Liver (tissue), 3 donors: ENCODE results near the gene IL12RB1.

Experiments
- RXRA ChIP-seq, 2 donors: IDR thresholded peaks; 2 replicates each; pipeline ENCODE4 v1.6.1; 2017 to 2018; ENCODE audit warnings: antibody characterized with exemption in 2 of 2, mild to moderate bottlenecking in 1 of 2
- TF ChIP-seq, protein P1 (sequence below): fragments of 150-350 bp; IDR thresholded peaks from 2 replicates; pipeline ENCODE4 v1.5.1; 2017; ENCODE audit warnings: improper control_type of control experiment, low read depth, low read length; ENCODE audit not compliant: missing input control
- donor health status: healthy.
- donor health status: healthy.

DNA sequence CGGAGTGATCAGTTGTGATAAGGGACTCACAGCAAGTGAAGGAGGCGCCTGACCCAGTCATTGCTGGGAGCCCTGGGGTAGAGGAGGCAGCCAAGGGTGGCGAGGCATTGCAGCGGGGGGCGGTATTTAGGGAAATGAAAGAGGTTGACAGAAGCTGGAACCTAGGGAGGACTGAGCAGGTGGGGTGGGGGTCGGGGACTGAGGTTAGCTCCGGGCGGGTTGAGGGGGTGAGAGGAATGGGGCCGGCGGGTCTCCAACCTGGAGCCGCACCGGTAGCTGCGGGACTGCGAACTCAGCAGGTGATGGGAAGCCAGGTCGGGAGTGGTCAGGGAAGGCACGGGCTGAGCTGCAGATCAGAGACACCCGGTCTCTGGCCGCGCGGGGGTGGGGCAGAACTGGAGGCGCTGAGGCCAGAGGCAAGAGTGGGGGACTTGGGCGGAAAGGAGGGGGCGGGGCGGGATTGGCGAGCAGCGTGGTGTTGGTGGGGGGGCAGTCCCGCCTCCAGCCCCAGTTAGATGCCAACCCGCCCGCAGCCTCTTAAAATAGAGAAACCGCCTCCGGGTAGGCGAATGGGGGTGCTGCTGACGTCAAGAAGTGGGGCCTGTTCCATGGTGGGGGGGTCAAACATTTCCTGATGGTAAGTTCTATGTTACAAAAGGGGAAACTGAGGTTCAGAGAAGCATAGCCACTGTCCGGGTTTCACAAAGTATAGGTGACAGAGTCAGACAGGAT lies 12.3 kb upstream of the IL12RB1 start:
- TF ChIP-seq, protein P1, sequence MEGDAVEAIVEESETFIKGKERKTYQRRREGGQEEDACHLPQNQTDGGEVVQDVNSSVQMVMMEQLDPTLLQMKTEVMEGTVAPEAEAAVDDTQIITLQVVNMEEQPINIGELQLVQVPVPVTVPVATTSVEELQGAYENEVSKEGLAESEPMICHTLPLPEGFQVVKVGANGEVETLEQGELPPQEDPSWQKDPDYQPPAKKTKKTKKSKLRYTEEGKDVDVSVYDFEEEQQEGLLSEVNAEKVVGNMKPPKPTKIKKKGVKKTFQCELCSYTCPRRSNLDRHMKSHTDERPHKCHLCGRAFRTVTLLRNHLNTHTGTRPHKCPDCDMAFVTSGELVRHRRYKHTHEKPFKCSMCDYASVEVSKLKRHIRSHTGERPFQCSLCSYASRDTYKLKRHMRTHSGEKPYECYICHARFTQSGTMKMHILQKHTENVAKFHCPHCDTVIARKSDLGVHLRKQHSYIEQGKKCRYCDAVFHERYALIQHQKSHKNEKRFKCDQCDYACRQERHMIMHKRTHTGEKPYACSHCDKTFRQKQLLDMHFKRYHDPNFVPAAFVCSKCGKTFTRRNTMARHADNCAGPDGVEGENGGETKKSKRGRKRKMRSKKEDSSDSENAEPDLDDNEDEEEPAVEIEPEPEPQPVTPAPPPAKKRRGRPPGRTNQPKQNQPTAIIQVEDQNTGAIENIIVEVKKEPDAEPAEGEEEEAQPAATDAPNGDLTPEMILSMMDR, result no peak
- TF ChIP-seq RXRA (IDR thresholded peaks at IDR 0.05), result no peak
